ENCODE results near the gene USH1C.

DNA sequence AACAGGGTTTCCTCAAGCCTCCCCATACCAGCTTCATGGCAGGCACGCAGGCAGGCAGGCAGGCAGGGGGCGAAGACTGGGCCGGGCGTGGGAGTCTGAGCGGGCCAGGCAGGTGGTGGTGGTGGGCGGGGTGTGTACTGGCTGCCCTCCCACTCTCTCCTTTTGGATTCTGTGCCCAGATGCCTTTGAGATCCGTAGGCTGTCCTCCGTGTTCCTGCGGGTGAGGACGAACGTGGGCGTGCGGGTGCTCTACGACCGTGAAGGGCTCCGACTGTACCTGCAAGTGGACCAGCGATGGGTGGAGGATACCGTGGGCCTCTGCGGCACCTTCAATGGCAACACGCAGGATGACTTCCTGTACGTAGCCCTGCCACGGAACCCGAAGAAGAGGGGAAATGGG is 25.8 kb upstream of the USH1C start:
- TF ChIP-seq, protein P1, sequence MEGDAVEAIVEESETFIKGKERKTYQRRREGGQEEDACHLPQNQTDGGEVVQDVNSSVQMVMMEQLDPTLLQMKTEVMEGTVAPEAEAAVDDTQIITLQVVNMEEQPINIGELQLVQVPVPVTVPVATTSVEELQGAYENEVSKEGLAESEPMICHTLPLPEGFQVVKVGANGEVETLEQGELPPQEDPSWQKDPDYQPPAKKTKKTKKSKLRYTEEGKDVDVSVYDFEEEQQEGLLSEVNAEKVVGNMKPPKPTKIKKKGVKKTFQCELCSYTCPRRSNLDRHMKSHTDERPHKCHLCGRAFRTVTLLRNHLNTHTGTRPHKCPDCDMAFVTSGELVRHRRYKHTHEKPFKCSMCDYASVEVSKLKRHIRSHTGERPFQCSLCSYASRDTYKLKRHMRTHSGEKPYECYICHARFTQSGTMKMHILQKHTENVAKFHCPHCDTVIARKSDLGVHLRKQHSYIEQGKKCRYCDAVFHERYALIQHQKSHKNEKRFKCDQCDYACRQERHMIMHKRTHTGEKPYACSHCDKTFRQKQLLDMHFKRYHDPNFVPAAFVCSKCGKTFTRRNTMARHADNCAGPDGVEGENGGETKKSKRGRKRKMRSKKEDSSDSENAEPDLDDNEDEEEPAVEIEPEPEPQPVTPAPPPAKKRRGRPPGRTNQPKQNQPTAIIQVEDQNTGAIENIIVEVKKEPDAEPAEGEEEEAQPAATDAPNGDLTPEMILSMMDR (IDR thresholded peaks at IDR 0.05 in 8 of 11, conservative IDR thresholded peaks at IDR 0.05 in 3 of 11): no peak
- TF ChIP-seq POLR2A (IDR thresholded peaks at IDR 0.05) (no peak), POLR2AphosphoS5 (IDR thresholded peaks at IDR 0.05) (no peak)

Measured in spleen (tissue), 7 donors.